ENCODE data around the gene CDCP2. TPM values are rescaled to one million over a fixed set of nuclear protein-coding genes. Genes with fewer than 3 reads are reported as not detected.

Gene CDCP2
- total RNA-seq, 1 experiment from 2014 or later: not detected

GRCh38 chr1:54094001-54094729, 58.6 kb downstream of the CDCP2 start:
- no peak for DNase-seq (ENCODE audit: low spot score)

- DNase-seq (ENCODE audit: low spot score): no peak
Observed at GRCh38 chr1:54091666-54092065, 61.1 kb downstream of the CDCP2 start.

GRCh38 chr1:54088385-54088784, 64.4 kb downstream of the CDCP2 start:
- DNase-seq (ENCODE audit: low spot score): no peak

- DNase-seq (ENCODE audit: low spot score): no peak
Observed at GRCh38 chr1:54086754-54087153, 66.0 kb downstream of the CDCP2 start.

- DNase-seq (ENCODE audit: low spot score): no peak
Observed at GRCh38 chr1:54084794-54085193, 68.0 kb downstream of the CDCP2 start.

Other genes starting within 250 kb of the CDCP2 start
- 48.2 and 69.7 TPM in 2 replicates for gene IFT25, start 207.3 kb downstream of the CDCP2 start, total RNA-seq (2014; rRNA removed; shearing (Covaris generic))
- 64.2 and 79.8 TPM in 2 replicates for gene LRRC42, start 206.7 kb downstream of the CDCP2 start, total RNA-seq (2014; rRNA removed; shearing (Covaris generic))
- not detected in 2 replicates for gene LDLRAD1, start 134.8 kb downstream of the CDCP2 start, total RNA-seq (2014; rRNA removed; shearing (Covaris generic))
- 233 and 290 TPM in 2 replicates for gene TMEM59, start 99.8 kb downstream of the CDCP2 start, total RNA-seq (2014; rRNA removed; shearing (Covaris generic))
- gene TCEANC2, start 99.4 kb downstream of the CDCP2 start, total RNA-seq (2014; rRNA removed; shearing (Covaris generic)): 2.6 and 3.7 TPM in 2 replicates
- 7.3 and 9.2 TPM in 2 replicates for gene CYB5RL, start 47.0 kb upstream of the CDCP2 start, total RNA-seq (2014; rRNA removed; shearing (Covaris generic))
- 158 and 188 TPM in 2 replicates for gene MRPL37, start 47.2 kb upstream of the CDCP2 start, total RNA-seq (2014; rRNA removed; shearing (Covaris generic))

Measured in A172 (cell line).